GM19043 (cell line): ENCODE results near the gene STRN3.
"Not testable (repeated sequence)": the region's sequence is repeated elsewhere in the genome, so short reads cannot be mapped to it uniquely, and the experiment has no call there.

ENCODE experiments used
- ATAC-seq: cut with Tn5 transposase; IDR thresholded peaks from one replicate; pipeline ENCODE4 v1.9.1; 2021; ENCODE audit warnings: low read depth; ENCODE audit not compliant: unreplicated experiment

The STRN3 gene

GRCh38 chr14:30972882-30973582 is 53.1 kb downstream of the STRN3 start:
- ATAC-seq: no peak

GRCh38 chr14:30972036-30972732 is 54.0 kb downstream of the STRN3 start:
- ATAC-seq: not testable (repeated sequence)

- no peak for ATAC-seq
Observed at GRCh38 chr14:30971586-30971985, 54.6 kb downstream of the STRN3 start.

- peak; percentile 83 for ATAC-seq
Observed at GRCh38 chr14:30969796-30970195, 56.4 kb downstream of the STRN3 start.

- ATAC-seq: not testable (repeated sequence)
Observed at GRCh38 chr14:30967364-30968098, 58.6 kb downstream of the STRN3 start.

- ATAC-seq: no peak
Observed at GRCh38 chr14:30966415-30967363, 59.5 kb downstream of the STRN3 start.

- ATAC-seq: not testable (repeated sequence)
Observed at GRCh38 chr14:30965861-30966260, 60.3 kb downstream of the STRN3 start.

- not testable (repeated sequence) for ATAC-seq
Observed at GRCh38 chr14:30962537-30962936, 63.6 kb downstream of the STRN3 start.

GRCh38 chr14:30961330-30961729 is 64.8 kb downstream of the STRN3 start:
- no peak for ATAC-seq

GRCh38 chr14:30960216-30960615 is 66.0 kb downstream of the STRN3 start:
- ATAC-seq: no peak

GRCh38 chr14:30958555-30959407 is 67.4 kb downstream of the STRN3 start:
- ATAC-seq: peak; percentile 38

GRCh38 chr14:30957813-30958370 is 68.3 kb downstream of the STRN3 start:
- peak; percentile 78 for ATAC-seq

- ATAC-seq: no peak
Observed at GRCh38 chr14:30949651-30950050, 76.5 kb downstream of the STRN3 start.

- ATAC-seq: no peak
Observed at GRCh38 chr14:30943694-30944093, 82.5 kb downstream of the STRN3 start.

GRCh38 chr14:30940886-30941285 is 85.3 kb downstream of the STRN3 start:
- ATAC-seq: no peak

GRCh38 chr14:30938617-30939016 is 87.6 kb downstream of the STRN3 start:
- ATAC-seq: no peak

- ATAC-seq: no peak
Observed at GRCh38 chr14:30935445-30935844, 90.7 kb downstream of the STRN3 start.

- ATAC-seq: not testable (repeated sequence)
Observed at GRCh38 chr14:30933937-30934336, 92.2 kb downstream of the STRN3 start.

GRCh38 chr14:30928462-30928861 is 97.7 kb downstream of the STRN3 start:
- ATAC-seq: no peak
